Large intestine (tissue), 3 donors: ENCODE measurements around the gene WDR37. TPM values are rescaled to one million over a fixed set of nuclear protein-coding genes. Genes with fewer than 3 reads are reported as not detected.

Experiments
- DNase-seq, 2 donors: peaks; one replicate each; pipeline versions ENCODE4 v3.0.0 to v3.0.0-alpha.2; 2013
- H3K27ac ChIP-seq: one replicate; pipeline ENCODE4 v1.5.1; 2013; ENCODE audit warnings: low read length
- H3K27me3 ChIP-seq: 2 replicates; pipeline ENCODE4 v1.6.1; 2013; ENCODE audit warnings: low read length; ENCODE audit not compliant: control insufficient read depth, insufficient read depth
- H3K36me3 ChIP-seq: 2 replicates; pipeline ENCODE4 v1.6.1; 2013; ENCODE audit warnings: low read length; ENCODE audit not compliant: control insufficient read depth, insufficient read depth
- H3K4me1 ChIP-seq: one replicate; pipeline ENCODE4 v1.6.1; 2013; ENCODE audit warnings: low read length; ENCODE audit not compliant: control insufficient read depth, insufficient read depth
- H3K4me3 ChIP-seq: one replicate; pipeline ENCODE4 v1.5.1; 2013; ENCODE audit warnings: low read length
- H3K9me3 ChIP-seq: one replicate; pipeline ENCODE4 v1.6.1; 2013; ENCODE audit warnings: mild to moderate bottlenecking, low read depth, low read length, moderate library complexity; ENCODE audit not compliant: control insufficient read depth
- WGBS: methylation state at CpG from one replicate; pipeline ENCODE4 v1.1.5; 2013; ENCODE audit warnings: low lambda C conversion rate; ENCODE audit not compliant: insufficient coverage; 5-methylcytosine and 5-hydroxymethylcytosine counted together
- polyA plus RNA-seq: library from polyadenylated mRNA; unstranded; fragments of 120-200 nt; gene quantifications from one replicate; pipeline ENCODE4 v1.2.1, GENCODE V29; 2013

The WDR37 gene
- polyA plus RNA-seq, 1 donor, result 14.2 TPM

GRCh38 chr10:1102416-1102815, 46.2 kb downstream of the WDR37 start:
- DNase-seq, result no peak
- H3K36me3 ChIP-seq, result peaks cover 74% of the 10 kb centered on the region
- no peaks in the 10 kb centered on the region for H3K9me3 ChIP-seq
- H3K4me1 ChIP-seq, result no peaks in the 10 kb centered on the region
- no peak overlapping the region for H3K4me3 ChIP-seq
- H3K27me3 ChIP-seq, result no peaks in the 10 kb centered on the region
- WGBS, result no CpG with 5 or more reads among the region's 7 CpGs
- H3K27ac ChIP-seq, result no peak overlapping the region

GRCh38 chr10:1102831-1103230, 46.6 kb downstream of the WDR37 start:
- no CpG with 5 or more reads among the region's 2 CpGs for WGBS
- no peak for DNase-seq
- peaks cover 74% of the 10 kb centered on the region for H3K36me3 ChIP-seq

GRCh38 chr10:1103551-1103950, 47.4 kb downstream of the WDR37 start:
- peaks cover 74% of the 10 kb centered on the region for H3K36me3 ChIP-seq
- H3K27ac ChIP-seq, result no peak overlapping the region
- DNase-seq, result no peak
- no peaks in the 10 kb centered on the region for H3K9me3 ChIP-seq
- H3K4me3 ChIP-seq, result no peak overlapping the region
- no peaks in the 10 kb centered on the region for H3K27me3 ChIP-seq
- WGBS, result no CpG with 5 or more reads among the region's 18 CpGs
- no peaks in the 10 kb centered on the region for H3K4me1 ChIP-seq

More at GRCh38 chr10:1102831-1103230, 46.6 kb downstream of the WDR37 start:
- Histone ChIP-seq H3K27me3 (no peaks in the 10 kb centered on the region), H3K4me3 (no peak overlapping the region), H3K27ac (no peak overlapping the region), H3K4me1 (no peaks in the 10 kb centered on the region), H3K9me3 (no peaks in the 10 kb centered on the region)

- Histone ChIP-seq H3K4me3 (no peak overlapping the region), H3K36me3 (peaks cover 75% of the 10 kb centered on the region), H3K27me3 (no peaks in the 10 kb centered on the region), H3K27ac (no peak overlapping the region), H3K4me1 (no peaks in the 10 kb centered on the region), H3K9me3 (no peaks in the 10 kb centered on the region)
- no peak for DNase-seq
- WGBS, result no CpG with 5 or more reads among the region's 14 CpGs
These were observed 48.8 kb downstream of the WDR37 start for GRCh38 chr10:1104971-1105370.

- no peak overlapping the region for H3K27ac ChIP-seq
- H3K36me3 ChIP-seq, result peaks cover 68% of the 10 kb centered on the region
- no peak overlapping the region for H3K4me3 ChIP-seq
- no peak for DNase-seq
- no peaks in the 10 kb centered on the region for H3K9me3 ChIP-seq
- peaks cover 4% of the 10 kb centered on the region for H3K4me1 ChIP-seq
- no peaks in the 10 kb centered on the region for H3K27me3 ChIP-seq
- WGBS, result no CpG with 5 or more reads among the region's 15 CpGs
These were observed 50.8 kb downstream of the WDR37 start for GRCh38 chr10:1107004-1107403.

- Histone ChIP-seq H3K36me3 (peaks cover 72% of the 10 kb centered on the region), H3K9me3 (no peaks in the 10 kb centered on the region), H3K27ac (no peak overlapping the region), H3K4me3 (no peak overlapping the region), H3K27me3 (no peaks in the 10 kb centered on the region), H3K4me1 (peaks cover 4% of the 10 kb centered on the region)
- DNase-seq, result peak; percentile 23 to 64
- WGBS, result 40% methylated on average over 1 of the region's 6 CpGs
These were observed 51.5 kb downstream of the WDR37 start for GRCh38 chr10:1107679-1108078.

- DNase-seq, result peak; percentile 69 to 80
- Histone ChIP-seq H3K36me3 (peaks cover 73% of the 10 kb centered on the region), H3K27ac (peak overlapping the region; percentile 20), H3K4me1 (peaks cover 4% of the 10 kb centered on the region), H3K27me3 (no peaks in the 10 kb centered on the region), H3K4me3 (no peak overlapping the region), H3K9me3 (no peaks in the 10 kb centered on the region)
- WGBS, result 50% methylated on average over 2 of the region's 32 CpGs
These were observed 53.8 kb downstream of the WDR37 start for GRCh38 chr10:1109795-1110673.

- DNase-seq, result no peak
- H3K27ac ChIP-seq, result peak overlapping the region; percentile 20
- H3K27me3 ChIP-seq, result no peaks in the 10 kb centered on the region
- H3K4me3 ChIP-seq, result no peak overlapping the region
- H3K9me3 ChIP-seq, result no peaks in the 10 kb centered on the region
- peaks cover 4% of the 10 kb centered on the region for H3K4me1 ChIP-seq
- peaks cover 70% of the 10 kb centered on the region for H3K36me3 ChIP-seq
- no CpG with 5 or more reads among the region's 12 CpGs for WGBS
These were observed 54.5 kb downstream of the WDR37 start for GRCh38 chr10:1110674-1111119.

GRCh38 chr10:1114315-1114714, 58.1 kb downstream of the WDR37 start:
- DNase-seq, result no peak
- H3K36me3 ChIP-seq, result peaks cover 70% of the 10 kb centered on the region
- no peak overlapping the region for H3K4me3 ChIP-seq
- H3K9me3 ChIP-seq, result no peaks in the 10 kb centered on the region
- peaks cover 4% of the 10 kb centered on the region for H3K4me1 ChIP-seq
- no peaks in the 10 kb centered on the region for H3K27me3 ChIP-seq
- WGBS, result no CpG with 5 or more reads among the region's 10 CpGs
- no peak overlapping the region for H3K27ac ChIP-seq

GRCh38 chr10:1114719-1115606, 58.8 kb downstream of the WDR37 start:
- no peaks in the 10 kb centered on the region for H3K9me3 ChIP-seq
- H3K27me3 ChIP-seq, result no peaks in the 10 kb centered on the region
- 63% methylated on average over 2 of the region's 12 CpGs for WGBS
- H3K4me1 ChIP-seq, result peaks cover 4% of the 10 kb centered on the region
- DNase-seq, result no peak
- H3K27ac ChIP-seq, result no peak overlapping the region
- peaks cover 69% of the 10 kb centered on the region for H3K36me3 ChIP-seq
- H3K4me3 ChIP-seq, result no peak overlapping the region
